Uterus (tissue), 2 donors: ENCODE measurements around the gene PLA2G6.

Source experiments
- CTCF ChIP-seq, 4 experiments: fragments of 200-600 bp in 2 of 4; fragments of 450-650 bp in 2 of 4; sonication (generic) in 2 of 4; IDR thresholded peaks; one replicate each; pipeline ENCODE4 v1.5.1; 2016 to 2019; ENCODE audit warnings: antibody characterized with exemption in 4 of 4, mild to moderate bottlenecking in 2 of 4, moderate library complexity in 1 of 4
- POLR2A ChIP-seq, 2 donors: fragments of 450-650 bp; IDR thresholded peaks; one replicate each; pipeline ENCODE4 v1.6.1; 2016; ENCODE audit warnings: antibody characterized with exemption in 2 of 2, mild to moderate bottlenecking in 1 of 2, moderate library complexity in 1 of 2

- TF ChIP-seq CTCF (IDR thresholded peaks at IDR 0.05) (no peak), POLR2A (IDR thresholded peaks at IDR 0.05) (no peak)
These were observed 9.5 kb downstream of the PLA2G6 start for GRCh38 chr22:38171927-38172831.
